Heart left ventricle (tissue), 16 donors: ENCODE measurements around the gene IL15. TPM values are rescaled to one million over a fixed set of nuclear protein-coding genes. Genes with fewer than 3 reads are reported as not detected.

Experiments
- ATAC-seq, 4 donors: fragments of 200-7000 bp; cut with Tn5 transposase; one replicate each; pipeline ENCODE4 v1.9.1; 2020 to 2022; ENCODE audit warnings: moderate library complexity in 4 of 4, mild to moderate bottlenecking in 3 of 4, moderate number of reproducible peaks in 1 of 4
- DNase-seq, 5 donors: peaks; one replicate each; pipeline ENCODE4 v3.0.0-alpha.2; 2020
- H3K27ac ChIP-seq, 12 donors: fragments of 200-600 bp; sonication (generic) in 4 of 12; one replicate each; pipeline versions ENCODE4 v1.5.0 to v1.8.0; 2016 to 2022; ENCODE audit warnings: mild to moderate bottlenecking in 2 of 12
- H3K27me3 ChIP-seq, 9 donors: fragments of 200-600 bp; sonication (generic) in 2 of 9; one replicate each; pipeline versions ENCODE4 v1.5.1 to v1.8.0; 2016 to 2022; ENCODE audit warnings: mild to moderate bottlenecking in 3 of 9
- H3K36me3 ChIP-seq, 9 donors: fragments of 200-600 bp; sonication (generic) in 2 of 9; one replicate each; pipeline versions ENCODE4 v1.5.0 to v1.8.0; 2018 to 2022; ENCODE audit warnings: mild to moderate bottlenecking in 2 of 9
- H3K4me1 ChIP-seq, 12 donors: fragments of 200-600 bp; sonication (generic) in 4 of 12; one replicate each; pipeline versions ENCODE4 v1.5.0 to v1.8.0; 2016 to 2022; ENCODE audit warnings: mild to moderate bottlenecking in 3 of 12
- H3K4me3 ChIP-seq, 12 donors: fragments of 200-600 bp; sonication (generic) in 4 of 12; one replicate each; pipeline versions ENCODE4 v1.5.0 to v1.8.0; 2017 to 2022; ENCODE audit warnings: mild to moderate bottlenecking in 9 of 12, moderate library complexity in 4 of 12
- H3K9me3 ChIP-seq, 12 donors: fragments of 200-600 bp; sonication (generic) in 4 of 12; one replicate each; pipeline versions ENCODE4 v1.5.0 to v1.8.0; 2016 to 2022; ENCODE audit warnings: mild to moderate bottlenecking in 1 of 12
- CTCF ChIP-seq, 12 donors: fragments of 200-600 bp; sonication (generic) in 4 of 12; IDR thresholded peaks; one replicate each; pipeline versions ENCODE4 v1.5.0 to v1.8.0; 2018 to 2022; ENCODE audit warnings: antibody characterized with exemption in 12 of 12, mild to moderate bottlenecking in 5 of 12
- POLR2A ChIP-seq, 2 donors: fragments of 450-650 bp; IDR thresholded peaks; one replicate each; pipeline ENCODE4 v1.6.1; 2017; ENCODE audit warnings: antibody characterized with exemption in 2 of 2, mild to moderate bottlenecking in 2 of 2, moderate library complexity in 2 of 2
- WGBS, 4 donors: extraction: QIAGEN DNeasy Blood & Tissue Kit in 2 of 4; methylation state at CpG; one replicate each; pipeline versions ENCODE4 v1.1.5 to v1.1.7; 2013 to 2018; 5-methylcytosine and 5-hydroxymethylcytosine counted together
- intact Hi-C, 10 donors: fragments of 100-400 bp; cut with DNase I; formaldehyde crosslinking; loops; one replicate each; pipeline versions ENCODE4 v1.11.1 to v1.14.2; 2022
- polyA plus RNA-seq, 2 donors: library from polyadenylated mRNA; stranded (reverse); fragments of 200-250 nt; gene quantifications; one replicate each; pipeline ENCODE4 v1.2.3, GENCODE V29; 2013
- total RNA-seq, 9 donors: library from RNA; depleted of rRNA in 2 of 9; stranded (reverse); fragments of >200 nt in 2 of 9; fragmentation: NEBNext Ultra II Directional in 3 of 9; extraction: Animal tissue kit (Norgen Biotek cat#: 25700) in 3 of 9; gene quantifications; one replicate each; pipeline versions ENCODE4 v1.1.0 to v1.2.4, GENCODE V29; 2016 to 2023
- donor health status: ischemic (EF 13 %, LVEDD 7.1; RV severe dilation, severe dysfunction).
- donor health status: healthy with polysubstance abuse.
- donor health status: DM: no; HTN: yes; CAD: no.
- donor health status: DM: no; HTN: no; CAD: no.
- donor health status: ischemic (EF 25% LVEDD 6.9; RV normal size, moderate dysfunction).
- donor health status: ischemic (EF 25% LVEDD 5.7; RV mildly dilated, moderate dysfunction).
- donor health status: healthy.
- donor health status: DM: yes; HTN: yes; CAD: no.
- donor health status: ischemic (EF 35%, LVEDD 5.7; RV mildly dilated, moderate dysfunction).
- donor health status: nonischemic (EF 11% LVEDD 7.7; RV severe dilation, severe dysfunction).
- donor health status: DM: yes; HTN: yes; CAD: no.
- donor health status: PGD.
- donor health status: ischemic (EF 29% LVEDD 5.4; RV normal size, mild dysfunction).
- donor health status: nonischemic (EF 23%, LVEDD 6.1; RV moderate dilation, normal function).

IL15 gene
- total and polyA plus RNA-seq, 11 donors, result 1.1 to 15.1 (median 2.5) TPM

GRCh38 chr4:141759796-141760425, 123.5 kb downstream of the IL15 start:
- no peaks in the 10 kb centered on the region for H3K9me3 ChIP-seq
- no peak overlapping the region for H3K27ac ChIP-seq
- no peaks in the 10 kb centered on the region for H3K36me3 ChIP-seq
- no peaks in the 10 kb centered on the region for H3K27me3 ChIP-seq
- no peak overlapping the region for H3K4me3 ChIP-seq
- TF ChIP-seq CTCF (IDR thresholded peaks at IDR 0.05) (no peak), POLR2A (IDR thresholded peaks at IDR 0.05) (no peak)
- no peak for DNase-seq
- H3K4me1 ChIP-seq, result no peaks in the 10 kb centered on the region
- 38 to 48% (median 46%) methylated on average over 1 of the region's 1 CpG for WGBS, 4 donors
- intact Hi-C loops, result no loop called here
- ATAC-seq, result no peak

GRCh38 chr4:141761926-141762325, 125.5 kb downstream of the IL15 start:
- intact Hi-C loops, result no loop called here
- no peaks in the 10 kb centered on the region for H3K4me1 ChIP-seq
- no peak overlapping the region for H3K27ac ChIP-seq
- no peak for TF ChIP-seq POLR2A (IDR thresholded peaks at IDR 0.05)
- TF ChIP-seq CTCF (IDR thresholded peaks at IDR 0.05), result no peak
- ATAC-seq (no peak), DNase-seq (no peak)
- no peaks in the 10 kb centered on the region for H3K36me3 ChIP-seq
- WGBS, 4 donors, result 81 to 88% (median 86%) methylated on average over 2 of the region's 2 CpGs
- no peaks in the 10 kb centered on the region for H3K9me3 ChIP-seq
- no peaks in the 10 kb centered on the region for H3K27me3 ChIP-seq
- no peak overlapping the region for H3K4me3 ChIP-seq

GRCh38 chr4:141763374-141763773, 127.0 kb downstream of the IL15 start:
- TF ChIP-seq POLR2A (IDR thresholded peaks at IDR 0.05) (no peak), CTCF (IDR thresholded peaks at IDR 0.05) (no peak)
- DNase-seq (no peak), ATAC-seq (no peak)
- Histone ChIP-seq H3K9me3 (no peaks in the 10 kb centered on the region), H3K27ac (no peak overlapping the region), H3K27me3 (no peaks in the 10 kb centered on the region), H3K36me3 (no peaks in the 10 kb centered on the region), H3K4me3 (no peak overlapping the region), H3K4me1 (no peaks in the 10 kb centered on the region)
- intact Hi-C loops, result no loop called here
- 63 to 73% (median 71%) methylated on average over 2 of the region's 2 CpGs for WGBS, 4 donors

GRCh38 chr4:141768954-141769353, 132.6 kb downstream of the IL15 start:
- Histone ChIP-seq H3K36me3 (no peaks in the 10 kb centered on the region), H3K4me1 (no peaks in the 10 kb centered on the region), H3K9me3 (no peaks in the 10 kb centered on the region), H3K27ac (no peak overlapping the region), H3K4me3 (no peak overlapping the region), H3K27me3 (no peaks in the 10 kb centered on the region)
- 45 to 56% (median 49%) methylated on average over 4 of the region's 4 CpGs for WGBS, 4 donors
- intact Hi-C loops, result no loop called here
- no peak for TF ChIP-seq CTCF (IDR thresholded peaks at IDR 0.05)
- no peak for TF ChIP-seq POLR2A (IDR thresholded peaks at IDR 0.05)
- DNase-seq (no peak), ATAC-seq (no peak)
